Measurements from ENCODE around the gene DMD.

DNA sequence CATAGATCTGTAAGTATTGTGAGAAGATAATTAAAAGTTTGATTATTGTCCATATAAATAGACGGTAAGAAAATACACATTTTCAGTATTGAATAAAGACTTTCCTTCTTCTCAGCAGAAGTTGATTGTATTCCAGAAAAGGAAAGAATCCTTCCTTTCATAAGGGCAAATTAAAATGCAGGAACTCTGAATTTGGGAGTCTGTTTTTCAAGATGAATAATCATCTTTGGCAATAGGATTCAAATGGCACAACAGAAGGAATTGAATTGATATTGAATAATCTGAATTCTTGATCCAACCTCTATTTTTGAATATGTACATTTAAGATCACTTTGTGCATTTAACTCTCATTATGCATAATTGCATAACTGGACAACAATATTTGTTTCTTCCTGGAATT, 149.3 kb downstream of the DMD start:
- TF ChIP-seq TAF1 (CRISPR knock-in tag; IDR thresholded peaks at IDR 0.05) (no peak), SP2 (CRISPR knock-in tag; IDR thresholded peaks at IDR 0.05) (no peak), ZNF282 (IDR thresholded peaks at IDR 0.05; ENCODE audit: partially characterized antibody) (no peak), MAZ (IDR thresholded peaks at IDR 0.05; ENCODE audit: borderline replicate concordance, low read depth, low read length) (no peak), MAZ (CRISPR knock-in tag; IDR thresholded peaks at IDR 0.05; ENCODE audit: low read depth) (no peak), POLR2AphosphoS5 (IDR thresholded peaks at IDR 0.05; ENCODE audit: low read depth, low read length) (no peak), GABPA (IDR thresholded peaks at IDR 0.05; ENCODE audit: low read depth, low read length) (no peak), GABPA (CRISPR knock-in tag; IDR thresholded peaks at IDR 0.05; ENCODE audit: low read depth) (no peak), ZBTB42 (CRISPR knock-in tag; IDR thresholded peaks at IDR 0.05) (no peak)
- TF ChIP-seq, protein P1, sequence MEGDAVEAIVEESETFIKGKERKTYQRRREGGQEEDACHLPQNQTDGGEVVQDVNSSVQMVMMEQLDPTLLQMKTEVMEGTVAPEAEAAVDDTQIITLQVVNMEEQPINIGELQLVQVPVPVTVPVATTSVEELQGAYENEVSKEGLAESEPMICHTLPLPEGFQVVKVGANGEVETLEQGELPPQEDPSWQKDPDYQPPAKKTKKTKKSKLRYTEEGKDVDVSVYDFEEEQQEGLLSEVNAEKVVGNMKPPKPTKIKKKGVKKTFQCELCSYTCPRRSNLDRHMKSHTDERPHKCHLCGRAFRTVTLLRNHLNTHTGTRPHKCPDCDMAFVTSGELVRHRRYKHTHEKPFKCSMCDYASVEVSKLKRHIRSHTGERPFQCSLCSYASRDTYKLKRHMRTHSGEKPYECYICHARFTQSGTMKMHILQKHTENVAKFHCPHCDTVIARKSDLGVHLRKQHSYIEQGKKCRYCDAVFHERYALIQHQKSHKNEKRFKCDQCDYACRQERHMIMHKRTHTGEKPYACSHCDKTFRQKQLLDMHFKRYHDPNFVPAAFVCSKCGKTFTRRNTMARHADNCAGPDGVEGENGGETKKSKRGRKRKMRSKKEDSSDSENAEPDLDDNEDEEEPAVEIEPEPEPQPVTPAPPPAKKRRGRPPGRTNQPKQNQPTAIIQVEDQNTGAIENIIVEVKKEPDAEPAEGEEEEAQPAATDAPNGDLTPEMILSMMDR (CRISPR knock-in tag; IDR thresholded peaks at IDR 0.05), result no peak
- TF ChIP-seq, protein P2, sequence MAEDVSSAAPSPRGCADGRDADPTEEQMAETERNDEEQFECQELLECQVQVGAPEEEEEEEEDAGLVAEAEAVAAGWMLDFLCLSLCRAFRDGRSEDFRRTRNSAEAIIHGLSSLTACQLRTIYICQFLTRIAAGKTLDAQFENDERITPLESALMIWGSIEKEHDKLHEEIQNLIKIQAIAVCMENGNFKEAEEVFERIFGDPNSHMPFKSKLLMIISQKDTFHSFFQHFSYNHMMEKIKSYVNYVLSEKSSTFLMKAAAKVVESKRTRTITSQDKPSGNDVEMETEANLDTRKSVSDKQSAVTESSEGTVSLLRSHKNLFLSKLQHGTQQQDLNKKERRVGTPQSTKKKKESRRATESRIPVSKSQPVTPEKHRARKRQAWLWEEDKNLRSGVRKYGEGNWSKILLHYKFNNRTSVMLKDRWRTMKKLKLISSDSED (CRISPR knock-in tag; IDR thresholded peaks at IDR 0.05), result no peak

Data from HepG2 (cell line).